Superior temporal gyrus (tissue), 1 donor: Measurements from ENCODE around the gene BBS9.
"Not testable (repeated sequence)": the region's sequence is repeated elsewhere in the genome, so short reads cannot be mapped to it uniquely, and the experiment has no call there.

ENCODE experiments used
- DNase-seq: peaks from one replicate; pipeline ENCODE4 v3.0.0-alpha.2; 2016; ENCODE audit errors: extremely low spot score

Gene BBS9

GRCh38 chr7:33128990-33129805 lies at the start of gene BBS9:
Gene BBS9, plus strand, starts transcription at chr7:33129564. Its CDS starts 16,689 bp downstream, at chr7:33146253.
- DNase-seq = peak; percentile 96

- DNase-seq = no peak
Measured at GRCh38 chr7:33079763-33080690, 49.3 kb upstream of the BBS9 start.

GRCh38 chr7:33087356-33087755 lies 42.0 kb upstream of the BBS9 start:
- no peak for DNase-seq

GRCh38 chr7:33087858-33088257 lies 41.5 kb upstream of the BBS9 start:
- DNase-seq = no peak

GRCh38 chr7:33089142-33089541 lies 40.2 kb upstream of the BBS9 start:
- DNase-seq = no peak

- no peak for DNase-seq
Measured at GRCh38 chr7:33091111-33091531, 38.2 kb upstream of the BBS9 start.

- no peak for DNase-seq
Measured at GRCh38 chr7:33091641-33092191, 37.6 kb upstream of the BBS9 start.

GRCh38 chr7:33093266-33093665 lies 36.1 kb upstream of the BBS9 start:
- no peak for DNase-seq

- DNase-seq = not testable (repeated sequence)
Measured at GRCh38 chr7:33094745-33095275, 34.6 kb upstream of the BBS9 start.

- no peak for DNase-seq
Measured at GRCh38 chr7:33099154-33099940, 30.0 kb upstream of the BBS9 start.

- no peak for DNase-seq
Measured at GRCh38 chr7:33100770-33101169, 28.6 kb upstream of the BBS9 start.

- no peak for DNase-seq
Measured at GRCh38 chr7:33101906-33102305, 27.5 kb upstream of the BBS9 start.

GRCh38 chr7:33107136-33108066 lies 22.0 kb upstream of the BBS9 start:
- peak; percentile 57 for DNase-seq

GRCh38 chr7:33108554-33109004 lies 20.8 kb upstream of the BBS9 start:
- peak; percentile 25 for DNase-seq

GRCh38 chr7:33109005-33109757 lies 20.2 kb upstream of the BBS9 start, which contains the start of gene RP9:
Gene RP9, minus strand, starts transcription at chr7:33109404. Its CDS starts 32 bp downstream, at chr7:33109372.
- peak; percentile 55 for DNase-seq

GRCh38 chr7:33109758-33110238 lies 19.6 kb upstream of the BBS9 start:
- peak; percentile 75 for DNase-seq

GRCh38 chr7:33111614-33112013 lies 17.8 kb upstream of the BBS9 start:
- no peak for DNase-seq

GRCh38 chr7:33114976-33115375 lies 14.4 kb upstream of the BBS9 start:
- no peak for DNase-seq

GRCh38 chr7:33118383-33118782 lies 11.0 kb upstream of the BBS9 start:
- no peak for DNase-seq
